Thyroid gland (tissue), 4 donors: ENCODE data around the gene TOM1L2. TPM values are rescaled to one million over a fixed set of nuclear protein-coding genes. Genes with fewer than 3 reads are reported as not detected.

Experiments used
- DNase-seq, 2 donors: peaks; one replicate each; pipeline ENCODE4 v3.0.0-alpha.2; 2019
- H3K27ac ChIP-seq, 3 donors: fragments of 200-600 bp; sonication (generic); 1 replicate in 2 of 3; 2 replicates in 1 of 3; pipeline ENCODE4 v1.5.1; 2016 to 2019; ENCODE audit warnings: mild to moderate bottlenecking in 1 of 3, moderate library complexity in 1 of 3
- H3K27me3 ChIP-seq: fragments of 200-600 bp; sonication (generic); one replicate; pipeline ENCODE4 v1.5.1; 2019
- H3K36me3 ChIP-seq, 2 donors: fragments of 200-600 bp; sonication (generic); one replicate each; pipeline ENCODE4 v1.5.1; 2016 to 2019
- H3K4me1 ChIP-seq, 2 donors: fragments of 200-600 bp; sonication (generic); one replicate each; pipeline ENCODE4 v1.5.1; 2017 to 2019
- H3K4me3 ChIP-seq, 3 donors: fragments of 200-600 bp; sonication (generic); replicated peaks in 1 of 3; 1 replicate in 2 of 3; 2 replicates in 1 of 3; pipeline ENCODE4 v1.5.1; 2016; ENCODE audit warnings: mild to moderate bottlenecking in 1 of 3
- H3K9me3 ChIP-seq: fragments of 200-600 bp; sonication (generic); one replicate; pipeline ENCODE4 v1.5.1; 2017
- CTCF ChIP-seq, 6 experiments: fragments of 200-600 bp in 3 of 6; fragments of 450-650 bp in 3 of 6; sonication (generic) in 3 of 6; IDR thresholded peaks; one replicate each; pipeline ENCODE4 v1.5.1; 2016 to 2019; ENCODE audit warnings: antibody characterized with exemption in 6 of 6, mild to moderate bottlenecking in 2 of 6, inconsistent platforms in 1 of 6, moderate library complexity in 1 of 6
- POLR2A ChIP-seq, 2 donors: fragments of 450-650 bp; IDR thresholded peaks; one replicate each; pipeline ENCODE4 v1.6.1; 2017; ENCODE audit warnings: antibody characterized with exemption in 2 of 2, mild to moderate bottlenecking in 2 of 2, moderate library complexity in 1 of 2
- WGBS, 2 donors: methylation state at CpG; one replicate each; pipeline ENCODE4 v1.1.5; 2017; 5-methylcytosine and 5-hydroxymethylcytosine counted together
- intact Hi-C: fragments of 100-400 bp; cut with DNase I; formaldehyde crosslinking; loops from one replicate; pipeline ENCODE4 v1.15.1; 2023
- total RNA-seq, 4 donors: library from RNA; depleted of rRNA; stranded (reverse); fragments of >200 nt; gene quantifications; one replicate each; pipeline ENCODE4 v1.2.3, GENCODE V29; 2016

Gene TOM1L2
- total RNA-seq, 4 donors from 2014 or later: 138 to 881 (median 257) TPM

DNA sequence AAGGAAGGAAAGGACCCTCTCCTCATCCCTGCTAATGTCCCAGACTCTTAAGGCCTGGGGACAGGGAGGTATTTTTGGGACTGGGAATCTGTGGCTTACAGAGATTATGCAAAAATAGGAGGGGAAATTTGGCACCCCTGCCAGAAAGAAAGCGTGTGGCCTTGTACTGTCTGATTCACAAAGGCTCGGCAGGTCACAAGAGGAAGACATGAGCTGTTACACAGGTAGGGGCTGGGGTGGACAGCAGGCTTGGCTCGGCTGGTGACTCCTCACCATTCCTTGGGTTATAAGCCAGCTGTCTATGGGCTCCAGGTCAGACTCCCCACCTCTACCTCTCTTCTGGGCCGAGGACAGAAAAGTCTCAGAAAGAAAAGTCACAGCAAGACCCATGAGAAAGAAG, 114.7 kb downstream of the TOM1L2 start:
- Histone ChIP-seq H3K9me3 (no peaks in the 10 kb centered on the region), H3K27me3 (no peaks in the 10 kb centered on the region), H3K36me3 (peaks cover 0 to 6% of the 10 kb centered on the region in 2 donors), H3K27ac (peak overlapping the region in 2 of 3 donors; percentile 67 to 76), H3K4me3 (no peak overlapping the region), H3K4me1 (peaks cover 44 to 68% of the 10 kb centered on the region in 2 donors)
- no peak for DNase-seq
- TF ChIP-seq POLR2A (IDR thresholded peaks at IDR 0.05): no peak
- TF ChIP-seq CTCF (IDR thresholded peaks at IDR 0.05): no peak
- intact Hi-C loops: loop anchor here (10.0 kb wide), 1 partner anchor 177 kb away; the partner anchor contains the start of genes ATPAF2 and GID4
- WGBS, 2 donors: 95 to 98% methylated on average over 4 of the region's 4 CpGs

DNA sequence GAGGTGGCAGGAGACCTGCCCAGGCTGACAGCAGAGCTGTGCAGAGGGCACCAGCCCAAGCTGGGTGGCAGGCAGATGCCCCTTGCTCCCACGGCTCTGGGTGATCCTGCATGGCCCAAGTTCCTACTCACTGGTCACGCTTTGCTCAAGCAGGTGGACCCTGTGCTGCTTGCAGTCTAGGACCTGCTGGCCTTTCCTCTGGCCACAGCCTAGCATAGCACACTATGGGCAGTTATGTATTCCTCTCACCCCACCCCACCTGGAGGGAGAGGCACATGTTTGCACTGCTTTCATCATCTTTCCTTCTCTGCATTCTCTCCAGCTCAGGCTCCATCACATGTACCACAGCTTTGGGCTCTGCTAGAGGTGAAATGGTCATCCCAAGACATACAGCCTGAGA, 115.8 kb downstream of the TOM1L2 start:
- no peak for TF ChIP-seq POLR2A (IDR thresholded peaks at IDR 0.05)
- TF ChIP-seq CTCF (IDR thresholded peaks at IDR 0.05): no peak
- Histone ChIP-seq H3K4me1 (peaks cover 53 to 76% of the 10 kb centered on the region in 2 donors), H3K27ac (peak overlapping the region; percentile 63 to 76 (median 67)), H3K9me3 (no peaks in the 10 kb centered on the region), H3K36me3 (no peaks in the 10 kb centered on the region), H3K4me3 (no peak overlapping the region), H3K27me3 (no peaks in the 10 kb centered on the region)
- WGBS, 2 donors: 80 to 100% methylated on average over 1 of the region's 2 CpGs
- intact Hi-C loops: loop anchor here (10.0 kb wide), 1 partner anchor 178 kb away; the partner anchor contains the start of genes ATPAF2 and GID4
- no peak for DNase-seq

DNA sequence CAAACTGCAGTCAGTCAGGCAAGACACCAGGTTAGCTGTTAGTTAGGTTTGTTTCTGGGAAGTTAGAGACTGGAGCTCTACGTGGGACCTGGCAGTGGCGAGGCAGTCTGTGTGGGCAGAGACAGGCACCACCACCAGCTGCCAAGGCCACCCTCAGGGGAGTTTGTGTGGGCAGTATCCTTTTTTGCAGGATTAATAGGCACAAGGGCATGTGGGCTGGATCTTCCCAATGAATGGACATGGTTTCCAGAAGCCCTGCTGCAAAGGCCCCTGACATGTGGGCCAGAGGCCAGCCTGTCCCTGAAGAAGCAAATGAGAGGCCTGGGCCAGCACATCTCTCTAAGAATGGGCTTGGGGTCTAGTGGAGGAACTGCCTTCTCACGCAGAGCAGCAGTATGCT, 116.2 kb downstream of the TOM1L2 start:
- Histone ChIP-seq H3K27me3 (no peaks in the 10 kb centered on the region), H3K4me3 (no peak overlapping the region), H3K4me1 (peaks cover 53 to 76% of the 10 kb centered on the region in 2 donors), H3K27ac (peak overlapping the region; percentile 63 to 76 (median 67)), H3K9me3 (no peaks in the 10 kb centered on the region), H3K36me3 (no peaks in the 10 kb centered on the region)
- peak; percentile 52 to 69 for DNase-seq
- intact Hi-C loops: loop anchor here (10.0 kb wide), 1 partner anchor 179 kb away; the partner anchor contains the start of genes ATPAF2 and GID4
- TF ChIP-seq POLR2A (IDR thresholded peaks at IDR 0.05): no peak
- no peak for TF ChIP-seq CTCF (IDR thresholded peaks at IDR 0.05)
- 36 to 41% methylated on average over 3 of the region's 3 CpGs for WGBS, 2 donors

DNA sequence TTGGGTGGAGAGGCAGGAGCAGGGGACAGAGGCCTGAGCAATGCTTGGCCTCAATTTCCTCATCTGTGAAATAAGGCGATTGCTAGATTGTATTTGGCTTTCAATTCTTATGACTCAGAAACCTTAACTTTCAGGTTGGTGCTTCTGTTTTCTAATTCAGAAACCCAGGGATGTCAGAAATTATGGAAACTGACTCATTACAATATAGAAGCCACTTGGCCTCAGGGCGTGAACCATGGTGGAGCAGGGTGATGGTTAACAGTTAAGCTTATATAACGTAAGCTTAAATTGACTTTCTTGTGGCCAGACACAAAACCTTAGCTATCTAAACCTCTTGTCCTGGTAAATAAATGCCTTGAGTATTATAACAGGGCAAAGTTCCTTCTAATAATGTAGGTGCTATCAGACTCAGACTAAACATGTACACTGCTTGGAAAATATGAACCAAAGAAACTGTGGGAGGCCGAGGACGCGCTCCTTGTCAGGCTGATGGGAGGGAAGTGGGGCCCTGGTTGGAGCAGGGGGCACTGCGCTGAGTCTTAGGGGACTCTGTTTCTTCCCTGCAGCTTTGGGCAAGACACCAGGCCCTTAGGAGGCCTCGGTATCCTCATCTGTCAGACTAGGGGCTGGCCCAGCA, 118.3 kb downstream of the TOM1L2 start:
- H3K27ac ChIP-seq: peak overlapping the region; percentile 48 to 76 (median 67)
- WGBS, 2 donors: 91 to 98% methylated on average over 8 of the region's 8 CpGs

More for the DNA sequence above, 118.3 kb downstream of the TOM1L2 start:
- H3K4me1 ChIP-seq: peaks cover 69 to 82% of the 10 kb centered on the region in 2 donors
- no peaks in the 10 kb centered on the region for H3K9me3 ChIP-seq
- DNase-seq: no peak
- TF ChIP-seq CTCF (IDR thresholded peaks at IDR 0.05) (no peak), POLR2A (IDR thresholded peaks at IDR 0.05) (no peak)
- intact Hi-C loops: loop anchor here (10.0 kb wide), 1 partner anchor 181 kb away; the partner anchor contains the start of genes ATPAF2 and GID4
- H3K36me3 ChIP-seq: no peaks in the 10 kb centered on the region
- H3K27me3 ChIP-seq: no peaks in the 10 kb centered on the region
- no peak overlapping the region for H3K4me3 ChIP-seq
